ENCODE results near the gene DTNB.

DTNB gene

DNA sequence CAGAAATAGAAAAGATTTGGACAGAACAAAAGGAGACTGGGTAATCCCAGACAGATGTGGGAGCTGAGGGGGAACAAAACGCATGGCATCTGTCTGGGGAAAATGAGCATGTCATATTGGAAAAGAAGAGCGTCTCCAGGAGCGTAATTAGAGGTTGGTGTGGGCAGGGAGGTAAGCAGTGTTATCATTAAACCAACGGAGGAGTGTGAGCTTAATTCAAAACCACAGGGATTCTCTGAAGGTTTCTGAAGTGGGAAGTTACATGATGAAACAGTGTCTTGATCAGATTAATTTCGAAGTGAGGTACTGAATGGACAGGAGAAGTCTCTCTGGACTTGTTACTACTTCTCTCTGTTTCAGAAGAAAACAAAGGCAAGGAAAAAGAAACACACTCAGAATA is 53.3 kb downstream of the DTNB start:
- TF ChIP-seq GATA3 (IDR thresholded peaks at IDR 0.05; ENCODE audit: low read depth, low read length), result no peak
- no peak for TF ChIP-seq GATA2 (IDR thresholded peaks at IDR 0.05; ENCODE audit: low read depth, low read length)

DNA sequence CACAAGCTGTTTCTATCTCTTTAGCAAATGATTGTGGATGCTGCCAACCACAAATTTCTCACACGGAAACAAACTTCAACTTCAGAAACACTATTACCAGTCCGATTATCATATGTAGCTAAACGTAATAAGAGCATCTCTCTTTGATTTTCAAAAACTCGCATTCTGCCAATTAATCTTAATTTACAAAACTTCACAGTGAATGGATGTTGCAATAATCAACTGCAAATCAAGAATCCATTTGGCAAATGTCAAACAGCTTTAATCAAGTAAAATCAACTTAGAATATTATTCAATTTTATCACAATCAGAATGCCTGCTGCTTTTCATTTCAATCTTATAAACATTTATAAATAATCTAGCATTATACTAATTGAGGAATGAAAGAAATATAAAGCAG is 54.2 kb downstream of the DTNB start:
- TF ChIP-seq GATA2 (IDR thresholded peaks at IDR 0.05; ENCODE audit: low read depth, low read length) (no peak), GATA3 (IDR thresholded peaks at IDR 0.05; ENCODE audit: low read depth, low read length) (no peak)

DNA sequence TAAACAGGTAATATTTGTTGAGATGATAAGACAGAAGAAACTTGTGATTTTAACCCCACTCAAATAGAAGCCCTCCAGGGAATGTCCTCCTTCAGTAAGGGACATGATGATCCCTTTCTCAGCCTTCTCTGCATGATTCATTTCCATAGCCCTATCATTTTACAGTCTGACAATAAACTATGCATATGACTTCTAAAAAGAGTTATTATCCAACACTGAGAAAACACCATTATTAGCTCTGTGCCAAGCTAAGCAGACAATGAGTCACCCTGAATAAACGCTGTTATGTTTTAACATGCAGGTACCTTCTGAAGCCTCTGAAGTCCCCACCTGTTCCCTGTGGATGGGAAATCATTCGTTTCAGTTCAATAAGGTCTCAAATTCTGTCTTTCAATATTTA is 54.7 kb downstream of the DTNB start:
- TF ChIP-seq GATA2 (IDR thresholded peaks at IDR 0.05; ENCODE audit: low read depth, low read length) (no peak), GATA3 (IDR thresholded peaks at IDR 0.05; ENCODE audit: low read depth, low read length) (no peak)

DNA sequence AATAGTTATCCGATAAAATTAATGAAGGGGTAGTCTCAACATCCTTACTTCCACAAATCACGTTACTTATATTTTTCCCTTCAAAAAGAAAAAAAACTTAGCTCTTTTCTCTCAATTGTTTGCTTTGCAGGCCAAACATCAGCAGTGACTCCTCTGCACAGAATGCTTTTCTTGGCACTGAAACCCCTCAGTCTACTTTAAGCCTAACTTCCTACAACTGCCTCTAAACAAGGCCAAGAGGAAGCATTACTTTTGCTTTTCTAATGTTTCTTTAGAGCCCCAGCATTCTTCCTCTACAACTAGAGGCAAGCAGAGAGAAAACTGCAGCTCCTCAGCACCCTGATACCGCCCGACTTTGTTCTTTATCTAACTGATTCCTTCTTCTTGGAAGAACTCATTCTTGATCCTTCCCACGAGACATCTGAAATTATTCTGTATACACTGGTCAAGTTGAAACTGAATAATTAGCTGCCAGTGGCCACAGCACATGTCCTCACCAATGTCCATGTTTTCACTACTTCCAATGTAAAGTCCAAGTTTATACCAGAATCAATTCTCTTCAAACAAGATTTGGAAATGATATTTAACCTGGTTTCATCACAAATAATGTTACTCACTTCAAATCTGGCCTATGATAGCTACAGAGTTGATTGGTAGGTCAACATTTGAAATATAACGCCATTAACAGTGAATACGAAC is 55.3 kb downstream of the DTNB start:
- no peak for TF ChIP-seq GATA2 (IDR thresholded peaks at IDR 0.05; ENCODE audit: low read depth, low read length)
- TF ChIP-seq GATA3 (IDR thresholded peaks at IDR 0.05; ENCODE audit: low read depth, low read length), result no peak

DNA sequence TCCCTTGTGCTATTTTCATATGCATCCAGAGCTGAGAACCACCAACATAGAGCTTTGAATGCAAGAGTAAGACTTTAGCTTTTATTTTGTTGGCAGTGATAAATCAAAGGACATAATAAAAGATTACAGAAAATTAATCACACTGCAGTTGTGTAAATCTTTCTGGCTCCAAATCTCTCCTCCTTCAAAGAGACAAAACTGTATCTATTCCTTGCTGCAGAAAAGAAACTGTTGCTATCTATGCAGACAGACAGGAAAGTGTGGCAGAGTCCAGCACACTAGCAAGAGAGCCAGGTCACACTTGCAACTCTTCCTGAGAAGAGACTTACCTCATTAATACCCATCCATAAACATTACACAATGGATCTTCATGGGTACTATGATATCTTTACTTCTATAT is 57.5 kb downstream of the DTNB start:
- TF ChIP-seq GATA2 (IDR thresholded peaks at IDR 0.05; ENCODE audit: low read depth, low read length), result no peak
- TF ChIP-seq GATA3 (IDR thresholded peaks at IDR 0.05; ENCODE audit: low read depth, low read length), result no peak

DNA sequence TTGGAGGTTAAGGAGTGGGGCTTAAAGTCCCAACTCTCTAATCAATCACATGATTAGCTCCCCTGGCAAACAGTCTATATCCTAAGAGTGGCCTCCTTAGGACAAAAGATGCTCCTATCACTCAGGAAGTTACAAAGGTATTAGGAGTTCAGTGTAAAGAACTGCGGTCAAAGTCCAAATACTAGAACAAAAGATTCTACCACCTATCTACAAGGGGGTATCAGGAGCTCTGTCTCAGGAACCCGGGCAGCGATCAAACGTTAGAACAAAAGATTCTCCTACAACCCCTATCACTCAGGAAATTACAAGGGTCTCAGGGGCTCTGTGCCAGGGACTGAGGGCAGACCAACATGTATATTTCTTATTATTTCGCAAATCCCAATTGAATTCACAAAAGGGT is 58.0 kb downstream of the DTNB start:
- TF ChIP-seq GATA2 (IDR thresholded peaks at IDR 0.05; ENCODE audit: low read depth, low read length) (no peak), GATA3 (IDR thresholded peaks at IDR 0.05; ENCODE audit: low read depth, low read length) (no peak)

DNA sequence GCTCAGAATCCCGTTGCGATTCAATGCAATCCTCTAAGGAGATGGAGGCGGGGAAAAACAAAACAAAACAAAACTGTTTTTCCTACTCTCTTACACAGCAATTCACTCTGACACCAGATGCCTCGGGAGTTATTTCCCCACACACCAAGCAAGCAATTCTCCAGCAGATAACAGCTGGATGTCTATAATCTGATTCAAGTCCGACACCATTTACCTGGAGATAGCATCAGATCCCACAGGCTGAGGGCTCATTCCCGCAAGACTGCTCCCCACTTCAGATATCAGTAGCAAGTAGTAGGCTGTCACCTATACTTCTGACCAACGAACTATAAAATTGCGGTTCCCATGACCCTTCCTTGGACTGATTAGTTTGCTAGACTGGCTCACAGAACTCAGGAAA is 58.7 kb downstream of the DTNB start:
- TF ChIP-seq GATA2 (IDR thresholded peaks at IDR 0.05; ENCODE audit: low read depth, low read length) (no peak; the same call in 1 of the 2 replicates), GATA3 (IDR thresholded peaks at IDR 0.05; ENCODE audit: low read depth, low read length) (no peak)

DNA sequence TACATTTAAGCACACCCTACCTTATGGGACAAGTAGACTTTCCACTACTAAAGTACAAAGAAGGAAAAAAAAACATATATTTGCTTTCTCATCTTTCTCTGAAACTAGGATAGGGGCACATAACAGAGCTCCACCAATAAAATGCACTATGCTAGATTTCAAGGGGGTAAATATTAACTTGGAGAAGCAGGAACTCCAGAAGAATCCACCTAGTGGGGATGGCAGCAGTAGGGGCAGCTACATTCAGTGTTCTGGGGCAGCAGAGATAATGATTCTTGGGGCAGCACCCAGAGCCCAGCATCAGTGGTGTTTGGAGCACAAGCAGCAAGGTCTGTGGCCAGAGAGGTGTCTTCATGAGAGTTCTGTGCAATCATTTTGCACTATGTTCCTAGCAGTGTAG is 64.7 kb downstream of the DTNB start:
- no peak for TF ChIP-seq GATA2 (IDR thresholded peaks at IDR 0.05; ENCODE audit: low read depth, low read length)
- TF ChIP-seq GATA3 (IDR thresholded peaks at IDR 0.05; ENCODE audit: low read depth, low read length), result no peak

DNA sequence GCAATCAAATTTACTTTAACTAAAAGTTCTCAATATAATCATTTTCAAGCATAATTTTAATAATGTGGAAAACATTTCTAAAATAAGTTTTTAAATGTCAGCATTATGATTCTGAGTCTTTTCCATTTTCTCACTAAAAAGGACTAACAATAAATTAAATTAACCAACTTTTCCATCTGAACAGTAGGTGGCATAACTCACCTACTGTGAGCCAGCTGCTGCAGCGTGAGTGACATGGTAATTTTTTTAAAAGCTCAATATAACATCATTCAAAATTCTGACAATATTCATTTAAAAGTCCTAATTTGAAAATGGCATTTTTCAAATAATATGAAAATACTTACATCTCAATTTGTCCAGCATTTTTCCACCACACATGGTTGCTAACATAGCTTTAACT is 66.5 kb downstream of the DTNB start:
- TF ChIP-seq GATA2 (IDR thresholded peaks at IDR 0.05; ENCODE audit: low read depth, low read length) (no peak), GATA3 (IDR thresholded peaks at IDR 0.05; ENCODE audit: low read depth, low read length) (no peak)

DNA sequence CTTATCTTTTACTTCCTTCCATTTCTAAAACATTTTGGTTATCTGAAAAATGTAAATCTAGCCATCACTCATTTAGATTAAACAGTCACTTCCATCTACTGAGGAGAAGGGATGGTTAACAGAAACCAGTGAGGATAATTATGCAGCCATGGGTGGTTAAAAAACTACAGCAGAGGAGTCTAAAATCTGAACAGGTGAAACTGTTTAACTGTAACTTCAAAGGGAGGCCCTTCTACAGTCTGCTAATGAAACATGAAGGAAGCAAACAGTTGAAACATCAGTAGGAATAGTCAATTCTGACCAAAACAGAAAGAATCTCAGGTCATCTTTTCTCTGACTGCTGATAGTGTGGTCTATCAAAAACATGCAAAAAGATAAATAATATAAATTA is 71.0 kb downstream of the DTNB start:
- TF ChIP-seq GATA2 (IDR thresholded peaks at IDR 0.05; ENCODE audit: low read depth, low read length) (no peak), GATA3 (IDR thresholded peaks at IDR 0.05; ENCODE audit: low read depth, low read length) (no peak)

DNA sequence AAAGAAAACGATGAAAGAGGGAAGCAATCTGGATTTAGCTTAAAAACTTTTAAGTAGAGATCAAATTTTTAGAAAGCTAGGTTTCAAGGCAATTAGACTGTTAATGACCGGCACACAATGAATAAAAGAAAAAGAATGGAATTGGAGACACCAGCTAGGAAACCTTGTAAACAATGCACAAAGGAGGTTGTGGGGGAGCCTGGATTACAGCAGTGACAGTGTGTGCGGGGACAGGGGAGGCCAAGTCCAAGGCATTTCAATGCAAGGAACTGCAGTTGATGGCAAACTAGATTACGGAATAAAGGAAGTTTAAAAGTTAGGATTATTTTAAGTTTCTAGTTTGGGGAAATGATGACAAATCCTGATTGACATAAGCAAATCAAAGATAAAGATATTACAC is 74.5 kb downstream of the DTNB start:
- TF ChIP-seq GATA2 (IDR thresholded peaks at IDR 0.05; ENCODE audit: low read depth, low read length), result no peak
- TF ChIP-seq GATA3 (IDR thresholded peaks at IDR 0.05; ENCODE audit: low read depth, low read length), result no peak

DNA sequence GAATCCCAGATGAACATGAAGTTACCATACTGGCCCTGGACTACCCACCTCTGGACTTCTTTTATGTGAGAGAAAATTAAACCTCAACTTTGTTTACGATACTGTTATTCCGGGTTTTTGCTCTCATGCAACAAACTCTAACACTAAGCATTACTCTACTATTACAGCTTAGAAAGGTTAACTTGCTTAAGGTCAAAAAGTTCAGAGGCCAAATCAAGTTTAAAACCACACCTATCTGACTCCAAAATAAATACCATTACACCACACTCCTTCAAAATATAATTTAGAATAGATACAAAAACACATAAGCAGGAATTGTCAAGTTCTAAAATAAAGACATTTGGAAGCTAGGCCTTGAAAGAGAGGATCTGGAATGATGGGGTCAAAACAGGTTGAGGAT is 75.0 kb downstream of the DTNB start:
- TF ChIP-seq GATA2 (IDR thresholded peaks at IDR 0.05; ENCODE audit: low read depth, low read length) (no peak), GATA3 (IDR thresholded peaks at IDR 0.05; ENCODE audit: low read depth, low read length) (no peak)

DNA sequence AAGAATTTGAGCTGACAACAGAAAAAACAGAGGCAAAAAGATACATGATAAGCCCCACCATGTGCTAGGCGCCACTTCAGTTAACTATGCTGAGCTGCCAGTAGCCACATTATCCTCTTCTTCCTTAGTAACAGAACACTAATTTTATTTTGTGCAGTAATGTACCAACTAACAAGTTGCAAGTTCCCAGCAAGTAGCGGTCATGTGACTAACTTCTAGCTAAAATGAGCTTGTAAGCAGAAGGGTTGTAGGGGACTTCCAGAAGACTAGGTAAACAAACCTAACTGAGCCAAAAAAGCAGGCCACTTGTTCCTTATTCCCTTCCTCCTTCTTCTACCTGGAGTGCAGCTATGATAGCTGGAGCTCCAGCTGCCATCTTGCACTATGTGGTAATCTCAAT is 75.5 kb downstream of the DTNB start:
- TF ChIP-seq GATA3 (IDR thresholded peaks at IDR 0.05; ENCODE audit: low read depth, low read length), result no peak
- no peak for TF ChIP-seq GATA2 (IDR thresholded peaks at IDR 0.05; ENCODE audit: low read depth, low read length)

DNA sequence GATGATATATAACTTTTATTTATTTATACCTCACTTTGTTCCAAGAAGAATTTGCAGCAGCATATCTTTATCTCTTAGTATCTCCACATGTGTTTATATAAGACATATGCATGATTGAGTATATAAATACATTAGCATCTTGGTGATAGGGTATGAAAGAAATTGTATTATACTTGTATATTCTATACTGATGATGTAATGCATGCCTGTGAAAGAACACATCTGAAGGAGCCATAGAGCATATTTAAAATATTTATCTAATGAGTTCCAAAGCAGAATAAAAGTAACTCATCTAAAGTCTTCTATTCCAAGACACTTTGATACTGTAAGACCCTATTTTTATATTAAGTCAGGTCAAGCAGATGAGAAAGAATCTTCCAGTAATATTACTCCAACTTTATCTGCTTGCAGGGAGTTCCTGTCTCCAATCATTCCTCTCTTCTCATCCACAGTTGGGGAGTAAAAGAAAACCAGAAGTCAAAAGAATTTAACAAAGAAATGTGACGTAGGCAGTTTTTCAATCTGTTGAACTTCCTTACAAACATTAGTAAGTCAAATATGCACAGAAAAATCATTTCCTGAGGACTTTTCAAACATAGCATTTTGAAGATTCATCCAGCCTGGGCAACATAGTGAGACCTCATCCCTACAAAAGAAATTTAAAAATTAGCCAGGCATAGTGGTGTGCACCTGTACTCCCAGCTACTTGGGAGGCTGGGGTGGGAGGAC is 76.7 kb downstream of the DTNB start:
- TF ChIP-seq GATA3 (IDR thresholded peaks at IDR 0.05; ENCODE audit: low read depth, low read length), result no peak
- no peak for TF ChIP-seq GATA2 (IDR thresholded peaks at IDR 0.05; ENCODE audit: low read depth, low read length)

DNA sequence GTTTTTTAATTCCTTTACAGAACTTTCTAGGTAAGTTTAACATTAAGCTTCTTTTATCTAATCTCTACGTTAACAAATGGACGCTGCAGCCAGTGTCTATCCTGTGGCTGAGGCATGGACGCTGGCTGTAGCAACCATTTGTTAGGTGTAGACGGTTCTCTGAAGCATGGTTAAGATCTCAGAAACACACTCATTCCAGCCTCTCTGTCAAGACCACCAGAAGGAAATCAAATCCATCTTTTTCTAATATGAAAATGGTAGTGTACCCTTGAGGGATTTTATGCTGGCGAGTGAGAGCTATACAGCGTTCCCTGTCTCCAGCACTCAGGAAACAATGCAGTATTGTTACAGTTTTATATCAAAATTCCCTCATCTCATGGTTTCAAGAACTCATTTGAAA is 78.0 kb downstream of the DTNB start:
- TF ChIP-seq GATA2 (IDR thresholded peaks at IDR 0.05; ENCODE audit: low read depth, low read length), result no peak
- no peak for TF ChIP-seq GATA3 (IDR thresholded peaks at IDR 0.05; ENCODE audit: low read depth, low read length)
